Measurements from ENCODE around the gene ELOA. TPM values are rescaled to one million over a fixed set of nuclear protein-coding genes. Genes with fewer than 3 reads are reported as not detected.

ELOA gene
- total and polyA plus RNA-seq, 2 experiments from 2014 or later: 49.1 to 57.7 TPM

DNA sequence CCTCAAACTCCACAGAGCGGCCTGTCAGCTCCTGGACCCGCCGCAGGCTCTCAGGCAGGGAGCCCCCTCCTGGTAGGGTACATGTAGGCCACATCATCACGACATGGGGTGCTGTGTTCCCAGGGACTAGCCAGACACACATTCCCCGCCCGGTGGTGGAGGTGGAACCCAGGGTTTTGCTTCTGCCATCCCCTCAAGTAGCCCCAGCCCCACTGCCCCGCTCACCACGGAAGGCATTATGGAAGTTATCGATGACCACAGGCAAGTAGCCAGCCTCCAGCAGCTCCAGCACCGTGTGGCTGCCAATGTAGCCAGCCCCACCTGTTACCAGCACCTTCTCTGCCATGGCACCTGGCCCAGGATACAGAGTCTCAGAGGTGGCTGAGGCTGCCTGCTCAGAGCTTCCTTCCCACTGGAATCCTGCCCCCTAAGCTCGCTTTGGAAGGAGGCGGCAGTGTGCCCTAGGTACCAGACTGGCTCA is 55.4 kb downstream of the ELOA start:
- Histone ChIP-seq H4K20me1 (replicated peaks; ENCODE audit: insufficient read depth) (0 out of 2 replicates have a peak, but pooled peaks cover 8% of the 10 kb centered on the region), H3K36me3 (ENCODE audit: insufficient read depth) (0 out of 2 replicates have a peak, but pooled peaks cover 4% of the 10 kb centered on the region), H3K4me3 (peak overlapping the region; percentile 91; the same call in 1 of the 2 replicates), H2AFZ (no peak overlapping the region), H3F3A (replicated peaks; ENCODE audit: low read depth) (peaks cover 11% of the 10 kb centered on the region; the same call in 1 of the 2 replicates), H3K9me2 (ENCODE audit: insufficient read depth) (no peaks in the 10 kb centered on the region), H3K27me3 (ENCODE audit: insufficient read depth) (peaks cover 14% of the 10 kb centered on the region), H3K27ac (ENCODE audit: low read depth) (no peak overlapping the region), H3K79me2 (replicated peaks; ENCODE audit: insufficient read depth) (no peaks in the 10 kb centered on the region), H3K4me2 (peak overlapping the region; percentile 98), H3K4me1 (ENCODE audit: insufficient read depth) (peaks cover 15% of the 10 kb centered on the region)
- Mint-ChIP-seq H3K36me3 (ENCODE audit: low read depth) (peaks cover 37% of the 10 kb centered on the region), H3K4me3 (peak overlapping the region; percentile 98; the same call in 1 of the 3 replicates), H3K4me1 (peaks cover 14% of the 10 kb centered on the region), H3K27me3 (ENCODE audit: insufficient read depth, low read depth, poor library complexity) (peaks cover 21% of the 10 kb centered on the region), H3K27ac (no peak overlapping the region), H3K9me3 (no peaks in the 10 kb centered on the region)
- peak; percentile 5; the same call in 2 of the 3 replicates for ATAC-seq
- peak; percentile 67 for DNase-seq (ENCODE audit: low spot score)
- TF ChIP-seq POLR2AphosphoS5 (IDR thresholded peaks at IDR 0.05; ENCODE audit: low read depth) (no peak), NANOG (IDR thresholded peaks at IDR 0.05; ENCODE audit: borderline replicate concordance) (no peak), CTCF (conservative IDR thresholded peaks at IDR 0.05; ENCODE audit: low read depth in 2 of 2) (peak; percentile 34 to 63; a peak in 3 of 4 replicates)
- TF ChIP-seq, protein P1, sequence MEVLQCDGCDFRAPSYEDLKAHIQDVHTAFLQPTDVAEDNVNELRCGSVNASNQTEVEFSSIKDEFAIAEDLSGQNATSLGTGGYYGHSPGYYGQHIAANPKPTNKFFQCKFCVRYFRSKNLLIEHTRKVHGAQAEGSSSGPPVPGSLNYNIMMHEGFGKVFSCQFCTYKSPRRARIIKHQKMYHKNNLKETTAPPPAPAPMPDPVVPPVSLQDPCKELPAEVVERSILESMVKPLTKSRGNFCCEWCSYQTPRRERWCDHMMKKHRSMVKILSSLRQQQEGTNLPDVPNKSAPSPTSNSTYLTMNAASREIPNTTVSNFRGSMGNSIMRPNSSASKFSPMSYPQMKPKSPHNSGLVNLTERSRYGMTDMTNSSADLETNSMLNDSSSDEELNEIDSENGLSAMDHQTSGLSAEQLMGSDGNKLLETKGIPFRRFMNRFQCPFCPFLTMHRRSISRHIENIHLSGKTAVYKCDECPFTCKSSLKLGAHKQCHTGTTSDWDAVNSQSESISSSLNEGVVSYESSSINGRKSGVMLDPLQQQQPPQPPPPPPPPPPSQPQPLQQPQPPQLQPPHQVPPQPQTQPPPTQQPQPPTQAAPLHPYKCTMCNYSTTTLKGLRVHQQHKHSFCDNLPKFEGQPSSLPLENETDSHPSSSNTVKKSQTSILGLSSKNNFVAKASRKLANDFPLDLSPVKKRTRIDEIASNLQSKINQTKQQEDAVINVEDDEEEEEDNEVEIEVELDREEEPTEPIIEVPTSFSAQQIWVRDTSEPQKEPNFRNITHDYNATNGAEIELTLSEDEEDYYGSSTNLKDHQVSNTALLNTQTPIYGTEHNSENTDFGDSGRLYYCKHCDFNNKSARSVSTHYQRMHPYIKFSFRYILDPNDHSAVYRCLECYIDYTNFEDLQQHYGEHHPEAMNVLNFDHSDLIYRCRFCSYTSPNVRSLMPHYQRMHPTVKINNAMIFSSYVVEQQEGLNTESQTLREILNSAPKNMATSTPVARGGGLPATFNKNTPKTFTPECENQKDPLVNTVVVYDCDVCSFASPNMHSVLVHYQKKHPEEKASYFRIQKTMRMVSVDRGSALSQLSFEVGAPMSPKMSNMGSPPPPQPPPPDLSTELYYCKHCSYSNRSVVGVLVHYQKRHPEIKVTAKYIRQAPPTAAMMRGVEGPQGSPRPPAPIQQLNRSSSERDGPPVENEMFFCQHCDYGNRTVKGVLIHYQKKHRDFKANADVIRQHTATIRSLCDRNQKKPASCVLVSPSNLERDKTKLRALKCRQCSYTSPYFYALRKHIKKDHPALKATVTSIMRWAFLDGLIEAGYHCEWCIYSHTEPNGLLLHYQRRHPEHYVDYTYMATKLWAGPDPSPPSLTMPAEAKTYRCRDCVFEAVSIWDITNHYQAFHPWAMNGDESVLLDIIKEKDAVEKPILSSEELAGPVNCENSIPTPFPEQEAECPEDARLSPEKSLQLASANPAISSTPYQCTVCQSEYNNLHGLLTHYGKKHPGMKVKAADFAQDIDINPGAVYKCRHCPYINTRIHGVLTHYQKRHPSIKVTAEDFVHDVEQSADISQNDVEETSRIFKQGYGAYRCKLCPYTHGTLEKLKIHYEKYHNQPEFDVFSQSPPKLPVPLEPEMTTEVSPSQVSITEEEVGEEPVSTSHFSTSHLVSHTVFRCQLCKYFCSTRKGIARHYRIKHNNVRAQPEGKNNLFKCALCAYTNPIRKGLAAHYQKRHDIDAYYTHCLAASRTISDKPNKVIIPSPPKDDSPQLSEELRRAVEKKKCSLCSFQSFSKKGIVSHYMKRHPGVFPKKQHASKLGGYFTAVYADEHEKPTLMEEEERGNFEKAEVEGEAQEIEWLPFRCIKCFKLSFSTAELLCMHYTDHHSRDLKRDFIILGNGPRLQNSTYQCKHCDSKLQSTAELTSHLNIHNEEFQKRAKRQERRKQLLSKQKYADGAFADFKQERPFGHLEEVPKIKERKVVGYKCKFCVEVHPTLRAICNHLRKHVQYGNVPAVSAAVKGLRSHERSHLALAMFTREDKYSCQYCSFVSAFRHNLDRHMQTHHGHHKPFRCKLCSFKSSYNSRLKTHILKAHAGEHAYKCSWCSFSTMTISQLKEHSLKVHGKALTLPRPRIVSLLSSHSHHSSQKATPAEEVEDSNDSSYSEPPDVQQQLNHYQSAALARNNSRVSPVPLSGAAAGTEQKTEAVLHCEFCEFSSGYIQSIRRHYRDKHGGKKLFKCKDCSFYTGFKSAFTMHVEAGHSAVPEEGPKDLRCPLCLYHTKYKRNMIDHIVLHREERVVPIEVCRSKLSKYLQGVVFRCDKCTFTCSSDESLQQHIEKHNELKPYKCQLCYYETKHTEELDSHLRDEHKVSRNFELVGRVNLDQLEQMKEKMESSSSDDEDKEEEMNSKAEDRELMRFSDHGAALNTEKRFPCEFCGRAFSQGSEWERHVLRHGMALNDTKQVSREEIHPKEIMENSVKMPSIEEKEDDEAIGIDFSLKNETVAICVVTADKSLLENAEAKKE (CRISPR knock-in tag; IDR thresholded peaks at IDR 0.05): no peak
